Measurements from ENCODE around the gene ADIPOQ. TPM values are rescaled to one million over a fixed set of nuclear protein-coding genes. Genes with fewer than 3 reads are reported as not detected.

Gene ADIPOQ
- total and polyA plus RNA-seq, 2 experiments from 2014 or later = not detected

GRCh38 chr3:186875708-186876107 is 33.2 kb downstream of the ADIPOQ start:
- 0% methylated on average over 1 of the region's 1 CpG for WGBS (ENCODE audit: low lambda C conversion rate, missing lambda C conversion rate)
- no peaks in the 10 kb centered on the region for H4K20me1 ChIP-seq (ENCODE audit: insufficient read depth, poor library complexity, severe bottlenecking)
- no peaks in the 10 kb centered on the region for H3K9me3 ChIP-seq (ENCODE audit: low read depth)
- no peaks in the 10 kb centered on the region for H3K4me1 ChIP-seq (ENCODE audit: insufficient read depth)
- no peak overlapping the region for H3K4me2 ChIP-seq
- no peaks in the 10 kb centered on the region for H3K36me3 ChIP-seq (replicated peaks; ENCODE audit: insufficient read depth, low read depth)
- H3K4me3 ChIP-seq = no peak overlapping the region
- no peak overlapping the region for H2AFZ ChIP-seq
- DNase-seq (ENCODE audit: low spot score) = no peak
- no peaks in the 10 kb centered on the region for H3K9me2 ChIP-seq (replicated peaks; ENCODE audit: insufficient read depth)
- TF ChIP-seq EZH2phosphoT487 (IDR thresholded peaks at IDR 0.05; ENCODE audit: low read depth, severe bottlenecking, unreplicated experiment) = no peak
- TF ChIP-seq EZH2 (IDR thresholded peaks at IDR 0.05; ENCODE audit: borderline replicate concordance) = no peak
- no peak for TF ChIP-seq CTCF (IDR thresholded peaks at IDR 0.05; ENCODE audit: poor library complexity)
- H3K79me2 ChIP-seq = no peaks in the 10 kb centered on the region
- H3K27me3 ChIP-seq = no peaks in the 10 kb centered on the region
- H3K27ac ChIP-seq = no peak overlapping the region

- H3K4me2 ChIP-seq = no peak overlapping the region
Observed at GRCh38 chr3:186879781-186880180, 37.3 kb downstream of the ADIPOQ start.

GRCh38 chr3:186880406-186880805 is 37.9 kb downstream of the ADIPOQ start:
- H3K27me3 ChIP-seq = no peaks in the 10 kb centered on the region
- no peak for DNase-seq (ENCODE audit: low spot score)
- WGBS (ENCODE audit: low lambda C conversion rate, missing lambda C conversion rate) = 86% methylated on average over 4 of the region's 4 CpGs
- H4K20me1 ChIP-seq (ENCODE audit: insufficient read depth, poor library complexity, severe bottlenecking) = no peaks in the 10 kb centered on the region
- no peaks in the 10 kb centered on the region for H3K36me3 ChIP-seq (replicated peaks; ENCODE audit: insufficient read depth, low read depth)
- H3K4me3 ChIP-seq = no peak overlapping the region
- H2AFZ ChIP-seq = no peak overlapping the region
- no peak overlapping the region for H3K27ac ChIP-seq
- no peaks in the 10 kb centered on the region for H3K79me2 ChIP-seq
- no peak overlapping the region for H3K4me2 ChIP-seq
- TF ChIP-seq EZH2phosphoT487 (IDR thresholded peaks at IDR 0.05; ENCODE audit: low read depth, severe bottlenecking, unreplicated experiment) (no peak), EZH2 (IDR thresholded peaks at IDR 0.05; ENCODE audit: borderline replicate concordance) (no peak), CTCF (IDR thresholded peaks at IDR 0.05; ENCODE audit: poor library complexity) (no peak)
- no peaks in the 10 kb centered on the region for H3K9me3 ChIP-seq (ENCODE audit: low read depth)
- no peaks in the 10 kb centered on the region for H3K4me1 ChIP-seq (ENCODE audit: insufficient read depth)
- no peaks in the 10 kb centered on the region for H3K9me2 ChIP-seq (replicated peaks; ENCODE audit: insufficient read depth)

More at GRCh38 chr3:186879781-186880180, 37.3 kb downstream of the ADIPOQ start:
- Histone ChIP-seq H3K4me3 (no peak overlapping the region), H3K27ac (no peak overlapping the region), H3K27me3 (no peaks in the 10 kb centered on the region), H3K79me2 (no peaks in the 10 kb centered on the region), H2AFZ (no peak overlapping the region), H3K4me1 (ENCODE audit: insufficient read depth) (no peaks in the 10 kb centered on the region), H3K36me3 (replicated peaks; ENCODE audit: insufficient read depth, low read depth) (no peaks in the 10 kb centered on the region), H3K9me3 (ENCODE audit: low read depth) (no peaks in the 10 kb centered on the region), H3K9me2 (replicated peaks; ENCODE audit: insufficient read depth) (no peaks in the 10 kb centered on the region), H4K20me1 (ENCODE audit: insufficient read depth, poor library complexity, severe bottlenecking) (no peaks in the 10 kb centered on the region)
- WGBS (ENCODE audit: low lambda C conversion rate, missing lambda C conversion rate) = 93% methylated on average over 1 of the region's 1 CpG
- TF ChIP-seq EZH2 (IDR thresholded peaks at IDR 0.05; ENCODE audit: borderline replicate concordance) = no peak
- TF ChIP-seq CTCF (IDR thresholded peaks at IDR 0.05; ENCODE audit: poor library complexity) = no peak
- TF ChIP-seq EZH2phosphoT487 (IDR thresholded peaks at IDR 0.05; ENCODE audit: low read depth, severe bottlenecking, unreplicated experiment) = no peak
- DNase-seq (ENCODE audit: low spot score) = no peak

GRCh38 chr3:186882150-186882524 is 39.6 kb downstream of the ADIPOQ start:
- H3K79me2 ChIP-seq = no peaks in the 10 kb centered on the region
- H3K9me3 ChIP-seq (ENCODE audit: low read depth) = no peaks in the 10 kb centered on the region
- H3K4me3 ChIP-seq = no peak overlapping the region
- no peak overlapping the region for H3K4me2 ChIP-seq
- TF ChIP-seq CTCF (IDR thresholded peaks at IDR 0.05; ENCODE audit: poor library complexity) (no peak), EZH2phosphoT487 (IDR thresholded peaks at IDR 0.05; ENCODE audit: low read depth, severe bottlenecking, unreplicated experiment) (no peak), EZH2 (IDR thresholded peaks at IDR 0.05; ENCODE audit: borderline replicate concordance) (no peak)
- no peak overlapping the region for H2AFZ ChIP-seq
- H3K27ac ChIP-seq = no peak overlapping the region
- DNase-seq (ENCODE audit: low spot score) = no peak
- no peaks in the 10 kb centered on the region for H3K9me2 ChIP-seq (replicated peaks; ENCODE audit: insufficient read depth)
- WGBS (ENCODE audit: low lambda C conversion rate, missing lambda C conversion rate) = 75% methylated on average over 4 of the region's 4 CpGs
- no peaks in the 10 kb centered on the region for H3K36me3 ChIP-seq (replicated peaks; ENCODE audit: insufficient read depth, low read depth)
- H3K27me3 ChIP-seq = no peaks in the 10 kb centered on the region
- H3K4me1 ChIP-seq (ENCODE audit: insufficient read depth) = no peaks in the 10 kb centered on the region
- H4K20me1 ChIP-seq (ENCODE audit: insufficient read depth, poor library complexity, severe bottlenecking) = no peaks in the 10 kb centered on the region

All from hepatocyte (in vitro differentiated cells).